Thoracic aorta (tissue), 2 donors: ENCODE data around the gene NRP2. TPM values are rescaled to one million over a fixed set of nuclear protein-coding genes. Genes with fewer than 3 reads are reported as not detected.

Source experiments
- ATAC-seq: fragments of 150-250 bp; one replicate; pipeline ENCODE4 v1.8.0; 2017; ENCODE audit warnings: low read depth; ENCODE audit not compliant: insufficient number of reproducible peaks, low FRiP score
- DNase-seq: peaks from one replicate; pipeline ENCODE4 v3.0.0-alpha.2; 2020; ENCODE audit warnings: low spot score
- H3K27ac ChIP-seq, 2 donors: fragments of 200-600 bp; sonication (generic); 1 replicate in 1 of 2; 2 replicates in 1 of 2; pipeline ENCODE4 v1.5.1; 2016; ENCODE audit warnings: mild to moderate bottlenecking in 2 of 2, moderate library complexity in 2 of 2
- H3K27me3 ChIP-seq: fragments of 200-600 bp; sonication (generic); replicated peaks from 2 replicates; pipeline ENCODE4 v1.6.0; 2016; ENCODE audit warnings: mild to moderate bottlenecking; ENCODE audit not compliant: insufficient read depth
- H3K36me3 ChIP-seq: fragments of 200-600 bp; sonication (generic); one replicate; pipeline ENCODE4 v1.5.1; 2016
- H3K4me1 ChIP-seq, 2 donors: fragments of 200-600 bp; sonication (generic); 1 replicate in 1 of 2; 2 replicates in 1 of 2; pipeline versions ENCODE4 v1.5.1 to v1.6.0; 2016; ENCODE audit warnings: low read depth in 2 of 2, mild to moderate bottlenecking in 1 of 2; ENCODE audit not compliant: control insufficient read depth in 1 of 2
- H3K4me3 ChIP-seq: fragments of 200-600 bp; sonication (generic); 2 replicates; pipeline ENCODE4 v1.5.1; 2016; ENCODE audit warnings: mild to moderate bottlenecking
- H3K9me3 ChIP-seq: fragments of 200-600 bp; sonication (generic); 2 replicates; pipeline ENCODE4 v1.5.1; 2016
- total RNA-seq, 2 donors: library from RNA; depleted of rRNA; stranded (reverse); fragments of >200 nt; gene quantifications; one replicate each; pipeline versions ENCODE4 v1.1.0 to v1.2.3, GENCODE V29; 2016
- TF ChIP-seq, protein P1 (sequence below): fragments of 200-600 bp; sonication (generic); IDR thresholded peaks from one replicate; pipeline ENCODE4 v1.5.1; 2019; ENCODE audit warnings: antibody characterized with exemption

Gene NRP2
- total RNA-seq, 2 donors from 2014 or later, result 73.5 to 75.1 TPM

- Histone ChIP-seq H3K27ac (no peak overlapping the region), H3K27me3 (no peaks in the 10 kb centered on the region), H3K9me3 (no peaks in the 10 kb centered on the region), H3K4me1 (peaks cover 33 to 85% of the 10 kb centered on the region in 2 donors), H3K4me3 (no peak overlapping the region), H3K36me3 (no peaks in the 10 kb centered on the region)
- TF ChIP-seq, protein P1, sequence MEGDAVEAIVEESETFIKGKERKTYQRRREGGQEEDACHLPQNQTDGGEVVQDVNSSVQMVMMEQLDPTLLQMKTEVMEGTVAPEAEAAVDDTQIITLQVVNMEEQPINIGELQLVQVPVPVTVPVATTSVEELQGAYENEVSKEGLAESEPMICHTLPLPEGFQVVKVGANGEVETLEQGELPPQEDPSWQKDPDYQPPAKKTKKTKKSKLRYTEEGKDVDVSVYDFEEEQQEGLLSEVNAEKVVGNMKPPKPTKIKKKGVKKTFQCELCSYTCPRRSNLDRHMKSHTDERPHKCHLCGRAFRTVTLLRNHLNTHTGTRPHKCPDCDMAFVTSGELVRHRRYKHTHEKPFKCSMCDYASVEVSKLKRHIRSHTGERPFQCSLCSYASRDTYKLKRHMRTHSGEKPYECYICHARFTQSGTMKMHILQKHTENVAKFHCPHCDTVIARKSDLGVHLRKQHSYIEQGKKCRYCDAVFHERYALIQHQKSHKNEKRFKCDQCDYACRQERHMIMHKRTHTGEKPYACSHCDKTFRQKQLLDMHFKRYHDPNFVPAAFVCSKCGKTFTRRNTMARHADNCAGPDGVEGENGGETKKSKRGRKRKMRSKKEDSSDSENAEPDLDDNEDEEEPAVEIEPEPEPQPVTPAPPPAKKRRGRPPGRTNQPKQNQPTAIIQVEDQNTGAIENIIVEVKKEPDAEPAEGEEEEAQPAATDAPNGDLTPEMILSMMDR, result no peak
- no peak for DNase-seq
- ATAC-seq, result no peak
Observed at GRCh38 chr2:205703471-205704126, 21.3 kb downstream of the NRP2 start.

- Histone ChIP-seq H3K4me3 (no peak overlapping the region), H3K4me1 (peaks cover 34 to 92% of the 10 kb centered on the region in 2 donors), H3K9me3 (no peaks in the 10 kb centered on the region), H3K27me3 (no peaks in the 10 kb centered on the region), H3K27ac (no peak overlapping the region), H3K36me3 (no peaks in the 10 kb centered on the region)
- no peak for ATAC-seq
- TF ChIP-seq, protein P1, result no peak
- DNase-seq, result no peak
Observed at GRCh38 chr2:205704127-205704741, 21.9 kb downstream of the NRP2 start.

- ATAC-seq (no peak), DNase-seq (no peak)
- Histone ChIP-seq H3K36me3 (no peaks in the 10 kb centered on the region), H3K4me1 (peaks cover 31 to 79% of the 10 kb centered on the region in 2 donors), H3K27me3 (no peaks in the 10 kb centered on the region), H3K9me3 (no peaks in the 10 kb centered on the region), H3K27ac (peak overlapping the region in 1 of 2 donors; percentile 74), H3K4me3 (no peak overlapping the region)
- TF ChIP-seq, protein P1, result no peak
Observed at GRCh38 chr2:205705511-205706349, 23.4 kb downstream of the NRP2 start.

GRCh38 chr2:205706769-205707381, 24.6 kb downstream of the NRP2 start:
- H3K4me1 ChIP-seq, result peaks cover 27 to 67% of the 10 kb centered on the region in 2 donors
- DNase-seq (no peak), ATAC-seq (peak; percentile 77)
- H3K27ac ChIP-seq, result peak overlapping the region; percentile 69 to 74
- no peaks in the 10 kb centered on the region for H3K27me3 ChIP-seq
- TF ChIP-seq, protein P1, result no peak
- H3K36me3 ChIP-seq, result no peaks in the 10 kb centered on the region
- H3K4me3 ChIP-seq, result no peak overlapping the region
- no peaks in the 10 kb centered on the region for H3K9me3 ChIP-seq

DNA sequence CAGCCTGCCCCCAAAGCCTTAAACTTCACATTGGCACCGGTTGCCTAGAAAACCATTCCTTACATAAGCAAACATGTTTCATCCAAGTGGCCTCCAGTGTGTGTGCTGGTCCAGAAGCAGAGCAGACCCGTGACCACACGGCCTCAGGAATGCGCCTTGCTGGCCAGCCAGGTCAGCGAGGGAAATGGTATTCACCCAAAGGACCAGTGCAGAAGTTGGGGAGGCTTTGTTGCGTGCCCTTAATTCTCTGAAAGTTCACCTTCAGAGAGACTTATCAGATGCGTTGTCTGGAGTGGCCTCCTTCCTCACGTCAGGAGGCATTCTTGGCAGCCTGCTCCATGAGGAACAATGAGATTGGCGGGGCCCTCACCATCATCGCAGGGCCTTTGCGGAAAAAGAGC, 25.9 kb downstream of the NRP2 start:
- DNase-seq (no peak), ATAC-seq (peak; percentile 32)
- Histone ChIP-seq H3K27me3 (no peaks in the 10 kb centered on the region), H3K9me3 (no peaks in the 10 kb centered on the region), H3K4me3 (peak overlapping the region; percentile 16), H3K36me3 (no peaks in the 10 kb centered on the region), H3K4me1 (peaks cover 25 to 54% of the 10 kb centered on the region in 2 donors), H3K27ac (peak overlapping the region; percentile 69 to 74)
- TF ChIP-seq, protein P1, result no peak
